AG04449 (cell line): ENCODE measurements around the gene WDR53.
"Not testable (repeated sequence)": the region's sequence is repeated elsewhere in the genome, so short reads cannot be mapped to it uniquely, and the experiment has no call there.

Source experiments
- CTCF ChIA-PET: fragments of 350-600 bp; formaldehyde crosslinking; extraction: SDS; loops from one replicate; lab custom pipeline; 2021; ENCODE audit warnings: antibody characterized with exemption; lab: Yijun Ruan, JAX
- POLR2A ChIA-PET: fragments of 400-600, 350-600 bp; formaldehyde crosslinking; extraction: SDS; loops from one replicate; lab custom pipeline; 2020; ENCODE audit warnings: antibody characterized with exemption, inconsistent platforms; lab: Yijun Ruan, JAX
- DNase-seq: peaks from one replicate; pipeline ENCODE4 v3.0.0-alpha.2; 2010; ENCODE audit warnings: low read depth, low spot score
- H3K4me3 ChIP-seq: 2 replicates; pipeline ENCODE4 v1.5.1; 2011; ENCODE audit warnings: low read depth, mild to moderate bottlenecking, control low read depth, low read length
- CTCF ChIP-seq: IDR thresholded peaks from one replicate; pipeline ENCODE4 v1.5.1; 2011; ENCODE audit warnings: mild to moderate bottlenecking, moderate library complexity, low read length, control low read depth, inconsistent platforms; ENCODE audit not compliant: insufficient read depth; ENCODE audit errors: missing control alignments

The WDR53 gene

DNA sequence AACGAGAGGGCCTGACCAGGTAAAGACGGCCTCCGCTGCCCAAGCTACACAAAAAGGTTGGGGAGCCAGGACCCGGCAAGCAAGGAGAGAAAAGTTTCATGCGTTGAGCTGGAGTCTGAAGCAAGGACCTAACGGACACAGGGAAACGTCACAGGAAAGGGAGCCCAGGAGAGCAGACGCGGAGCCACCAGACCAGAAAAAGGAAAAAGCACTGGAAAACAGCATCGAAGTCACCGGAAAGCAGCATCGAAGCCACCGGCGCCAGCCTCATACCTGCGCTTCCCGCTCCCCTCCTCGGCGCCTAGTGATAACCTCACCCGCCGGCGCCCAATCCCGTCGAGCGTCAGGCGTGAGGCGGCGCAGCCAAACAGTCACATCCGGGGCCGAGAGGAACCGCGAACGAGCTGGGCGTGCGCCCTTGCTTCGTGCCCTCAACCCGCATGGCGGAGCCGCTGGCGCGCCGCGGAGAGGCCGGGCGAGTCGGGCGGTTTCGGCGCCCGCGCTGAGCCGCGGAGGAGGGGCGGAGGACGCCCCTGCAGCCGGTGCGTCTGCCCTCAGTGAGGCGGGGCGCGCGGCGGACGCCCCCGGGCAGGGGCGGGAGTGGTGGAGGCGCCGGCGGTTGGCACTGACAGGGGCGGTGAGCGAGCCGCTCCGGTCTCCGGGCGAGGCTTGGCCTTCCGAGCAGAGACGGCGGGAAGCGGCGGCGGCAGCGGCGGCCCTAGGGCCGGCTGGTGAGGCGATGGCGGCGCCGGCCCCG, at the start of gene WDR53, which contains the start of gene FBXO45:
TSS of gene WDR53 (minus strand) at position 309 of the 757 bp plus-strand sequence. CDS start 7,079 bp downstream, outside the sequence.
TSS of gene FBXO45 (plus strand) at position 415 of the 757 bp plus-strand sequence. CDS start at position 740, 325 bp downstream.
- H3K4me3 ChIP-seq, result peak within 1 kb of the TSS; percentile 100
- ChIA-PET CTCF (interaction anchor here (0.7 kb wide), 1 partner anchor 16 kb away, joined by 3 read pairs; no protein-coding TSS in a partner anchor), POLR2A (interaction anchor here (0.6 kb wide), 1 partner anchor 810 kb away, joined by 3 read pairs; no protein-coding TSS in a partner anchor)
- DNase-seq, result peak; percentile 49
- no peak for TF ChIP-seq CTCF

GRCh38 chr3:196617256-196617655, 48.9 kb upstream of the WDR53 start:
- POLR2A ChIA-PET, result no interaction called here
- CTCF ChIA-PET, result interaction anchor here (1.6 to 2.0 kb wide), 2 partner anchors 8 to 69 kb away, joined by 7 to 10 read pairs; no protein-coding TSS in a partner anchor
- TF ChIP-seq CTCF, result no peak
- no peak overlapping the region for H3K4me3 ChIP-seq
- DNase-seq, result no peak

DNA sequence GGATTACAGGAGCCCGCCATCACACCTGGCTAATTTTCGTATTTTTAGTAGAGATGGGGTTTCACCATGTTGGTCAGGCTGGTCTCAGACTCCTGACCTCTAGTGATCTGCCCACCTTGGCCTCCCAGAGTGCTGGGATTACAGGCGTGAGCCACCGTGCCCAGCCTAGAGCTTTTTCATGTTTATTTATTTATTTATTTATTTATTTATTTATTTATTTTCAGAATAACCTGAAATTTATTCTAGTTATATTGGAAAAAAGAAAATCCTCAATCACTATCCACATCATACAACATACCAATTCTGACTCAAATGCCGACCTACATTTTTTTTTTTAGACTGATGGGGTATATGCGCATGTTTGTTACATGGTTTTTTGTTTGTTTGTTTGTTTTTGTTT, 46.9 kb upstream of the WDR53 start:
- CTCF ChIA-PET, result interaction anchor here (14.4 kb wide), 1 partner anchor 74 kb away, joined by 421 read pairs; no protein-coding TSS in a partner anchor
- POLR2A ChIA-PET, DNase-seq, H3K4me3 ChIP-seq: not testable (repeated sequence)

DNA sequence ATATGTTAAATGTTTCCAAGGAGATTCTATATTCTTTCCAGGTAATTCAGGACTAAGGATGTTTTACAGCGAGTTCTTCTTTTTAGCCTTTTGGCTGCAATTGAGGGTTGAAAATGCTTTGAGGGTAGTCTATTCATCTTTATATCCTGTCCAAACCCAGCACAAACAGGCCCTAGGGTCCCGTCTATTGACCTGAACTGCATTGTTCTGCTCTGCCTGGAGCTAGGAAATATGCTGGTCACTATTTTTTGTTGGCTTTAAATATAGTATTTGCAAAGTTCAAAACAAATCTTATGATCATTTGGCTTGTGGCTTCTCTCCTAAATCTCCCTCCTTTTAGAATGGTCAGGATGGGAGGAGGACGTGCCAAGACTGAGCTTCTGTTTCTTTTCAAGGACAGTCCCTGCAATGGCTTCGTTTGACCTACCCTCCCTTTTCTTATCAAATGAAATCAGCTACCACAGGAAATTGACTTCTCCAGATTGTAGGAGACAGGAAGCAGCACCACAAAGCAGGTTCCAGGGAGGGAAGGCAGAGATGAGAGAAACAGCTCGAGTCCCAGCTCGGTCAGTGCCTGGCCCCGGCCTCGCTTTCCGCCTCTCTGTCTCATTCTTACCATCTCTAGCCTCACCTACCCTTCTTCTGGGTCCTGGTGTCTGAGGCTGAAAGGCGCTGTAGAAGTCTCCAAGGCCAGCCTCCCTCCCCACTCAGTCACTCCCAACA, 43.6 kb upstream of the WDR53 start:
- TF ChIP-seq CTCF, result no peak
- ChIA-PET CTCF (interaction anchor here (1.0 to 14.4 kb wide), 4 partner anchors 53 to 77 kb away, joined by 3 to 421 read pairs (median 3); no protein-coding TSS in a partner anchor), POLR2A (no interaction called here)
- DNase-seq, result no peak
- H3K4me3 ChIP-seq, result no peak overlapping the region

GRCh38 chr3:196609805-196610515, 41.6 kb upstream of the WDR53 start:
- TF ChIP-seq CTCF, result no peak
- no peak overlapping the region for H3K4me3 ChIP-seq
- CTCF ChIA-PET, result interaction anchor here (0.6 to 14.4 kb wide), 37 partner anchors 8 to 361 kb away, joined by 3 to 421 read pairs (median 5); partner anchors contain the start of gene PIGZ
- no peak for DNase-seq
- POLR2A ChIA-PET, result no interaction called here

DNA sequence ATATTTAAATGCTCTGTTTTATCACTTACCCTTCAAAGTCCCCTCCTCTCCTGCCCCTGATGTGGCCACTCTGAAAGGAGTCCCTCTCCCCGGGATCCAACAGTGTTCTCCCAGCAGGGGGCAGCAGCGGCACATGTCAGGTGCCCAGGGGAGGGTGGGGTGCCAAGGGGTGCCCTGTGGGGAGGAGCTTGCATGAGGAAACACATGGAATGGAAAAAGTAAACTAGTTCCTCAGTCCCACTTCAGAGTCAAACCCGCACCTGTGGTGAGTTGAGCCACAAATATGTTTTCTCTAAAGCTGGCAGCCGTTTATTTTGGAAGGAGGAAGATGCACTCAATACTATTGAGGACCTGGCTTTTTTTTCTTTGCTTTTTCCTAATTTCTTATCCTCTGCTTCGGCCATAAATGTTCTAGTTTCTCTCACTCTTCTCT, 41.0 kb upstream of the WDR53 start:
- DNase-seq, result no peak
- no peak overlapping the region for H3K4me3 ChIP-seq
- peak; percentile 92 for TF ChIP-seq CTCF
- POLR2A ChIA-PET, result no interaction called here
- CTCF ChIA-PET, result interaction anchor here (0.6 to 14.4 kb wide), 38 partner anchors 8 to 362 kb away, joined by 3 to 421 read pairs (median 5); partner anchors contain the start of gene PIGZ
